Kidney epithelial cell (primary cell): ENCODE results near the gene MYO16. TPM values are rescaled to one million over a fixed set of nuclear protein-coding genes. Genes with fewer than 3 reads are reported as not detected.
"Not testable (repeated sequence)": the region's sequence is repeated elsewhere in the genome, so short reads cannot be mapped to it uniquely, and the experiment has no call there.

Experiments used
- DNase-seq: peaks from one replicate; pipeline ENCODE4 v3.0.0-alpha.2; 2010; ENCODE audit warnings: low read depth
- H3K27me3 ChIP-seq: 2 replicates; pipeline ENCODE4 v1.6.0; 2011; ENCODE audit warnings: low read length; ENCODE audit not compliant: control insufficient read depth, insufficient read depth
- H3K36me3 ChIP-seq: 2 replicates; pipeline ENCODE4 v1.5.1; 2011; ENCODE audit warnings: low read length; ENCODE audit not compliant: control insufficient read depth, insufficient read depth
- H3K4me3 ChIP-seq: 2 replicates; pipeline ENCODE4 v1.5.1; 2011; ENCODE audit warnings: low read depth, mild to moderate bottlenecking, control low read depth, low read length
- total RNA-seq: library from RNA; depleted of rRNA; stranded (reverse); fragments of >200 nt; gene quantifications from 2 replicates; pipeline ENCODE4 v1.2.3, GENCODE V29; 2015
- TF ChIP-seq, protein P1 (sequence below): IDR thresholded peaks from 2 replicates; pipeline ENCODE4 v1.5.1; 2011; ENCODE audit warnings: mild to moderate bottlenecking, moderate library complexity, low read length, control low read depth, inconsistent platforms; ENCODE audit not compliant: insufficient read depth, poor library complexity, severe bottlenecking

Gene MYO16
- total RNA-seq, 1 donor from 2014 or later: 0.38 TPM

DNA sequence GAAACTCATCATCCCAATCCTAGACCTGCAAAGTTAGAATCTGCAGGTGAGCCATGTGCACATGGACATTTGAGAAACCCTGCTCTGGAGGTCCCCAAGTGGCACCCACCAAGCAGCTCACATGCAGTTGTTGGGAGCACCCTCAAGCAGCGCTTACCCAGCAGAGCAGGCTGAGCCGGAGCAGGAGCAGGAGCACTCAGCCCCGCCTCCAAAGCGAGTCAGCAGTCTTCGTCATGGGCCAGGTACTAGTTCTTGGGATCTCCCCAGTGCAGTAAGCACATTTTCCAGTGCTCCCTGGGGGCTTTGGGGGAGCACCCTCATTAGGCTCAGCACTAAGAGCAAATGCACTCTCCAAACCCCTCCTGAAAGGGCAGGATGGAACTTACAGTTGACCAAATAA, 584.3 kb downstream of the MYO16 start:
- DNase-seq: no peak
- no peaks in the 10 kb centered on the region for H3K27me3 ChIP-seq
- H3K4me3 ChIP-seq: no peak overlapping the region
- no peaks in the 10 kb centered on the region for H3K36me3 ChIP-seq
- TF ChIP-seq, protein P1, sequence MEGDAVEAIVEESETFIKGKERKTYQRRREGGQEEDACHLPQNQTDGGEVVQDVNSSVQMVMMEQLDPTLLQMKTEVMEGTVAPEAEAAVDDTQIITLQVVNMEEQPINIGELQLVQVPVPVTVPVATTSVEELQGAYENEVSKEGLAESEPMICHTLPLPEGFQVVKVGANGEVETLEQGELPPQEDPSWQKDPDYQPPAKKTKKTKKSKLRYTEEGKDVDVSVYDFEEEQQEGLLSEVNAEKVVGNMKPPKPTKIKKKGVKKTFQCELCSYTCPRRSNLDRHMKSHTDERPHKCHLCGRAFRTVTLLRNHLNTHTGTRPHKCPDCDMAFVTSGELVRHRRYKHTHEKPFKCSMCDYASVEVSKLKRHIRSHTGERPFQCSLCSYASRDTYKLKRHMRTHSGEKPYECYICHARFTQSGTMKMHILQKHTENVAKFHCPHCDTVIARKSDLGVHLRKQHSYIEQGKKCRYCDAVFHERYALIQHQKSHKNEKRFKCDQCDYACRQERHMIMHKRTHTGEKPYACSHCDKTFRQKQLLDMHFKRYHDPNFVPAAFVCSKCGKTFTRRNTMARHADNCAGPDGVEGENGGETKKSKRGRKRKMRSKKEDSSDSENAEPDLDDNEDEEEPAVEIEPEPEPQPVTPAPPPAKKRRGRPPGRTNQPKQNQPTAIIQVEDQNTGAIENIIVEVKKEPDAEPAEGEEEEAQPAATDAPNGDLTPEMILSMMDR: no peak

DNA sequence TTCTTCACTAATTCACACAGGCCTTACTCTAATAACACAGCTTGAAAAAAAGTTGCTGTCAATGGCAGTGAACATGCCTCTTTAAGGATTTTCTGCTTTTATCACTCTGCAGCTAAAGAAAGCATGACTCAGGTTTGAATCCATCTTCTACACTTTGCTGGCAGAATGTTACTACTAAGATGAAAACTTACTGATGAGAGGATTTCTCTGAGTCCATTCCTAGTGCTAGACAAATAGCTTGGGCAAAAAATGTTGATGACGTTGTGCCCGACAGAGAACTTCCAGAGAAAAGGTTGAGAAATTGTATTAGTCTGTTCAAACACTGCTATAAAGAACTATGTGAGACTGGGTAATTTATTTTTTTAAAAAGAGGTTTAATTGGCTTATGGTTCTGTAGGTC, 585.0 kb downstream of the MYO16 start:
- H3K36me3 ChIP-seq: no peaks in the 10 kb centered on the region
- no peak overlapping the region for H3K4me3 ChIP-seq
- H3K27me3 ChIP-seq: no peaks in the 10 kb centered on the region
- TF ChIP-seq, protein P1: no peak
- no peak for DNase-seq

- no peak overlapping the region for H3K4me3 ChIP-seq
- H3K27me3 ChIP-seq: no peaks in the 10 kb centered on the region
- H3K36me3 ChIP-seq: no peaks in the 10 kb centered on the region
- DNase-seq: no peak
- TF ChIP-seq, protein P1: no peak
Measured at GRCh38 chr13:109215377-109215776, 586.0 kb downstream of the MYO16 start.

DNA sequence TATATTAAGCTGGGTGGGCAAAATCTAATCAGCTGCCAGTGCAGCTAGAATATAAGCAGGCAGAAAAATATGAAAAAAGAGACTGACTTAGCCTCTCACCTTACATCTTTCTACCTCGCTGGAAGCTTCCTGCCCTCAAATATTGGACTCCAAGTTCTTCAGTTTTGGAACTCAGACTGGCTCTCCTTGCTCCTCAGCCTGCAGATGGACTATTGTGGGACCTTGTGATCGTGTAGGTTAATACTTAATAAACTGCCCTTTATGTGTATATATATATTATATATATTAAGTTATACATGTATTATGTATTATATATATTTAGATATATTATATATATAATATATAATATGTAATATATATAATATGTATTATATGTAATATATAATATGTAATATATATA, 588.1 kb downstream of the MYO16 start:
- not testable (repeated sequence) for H3K4me3 ChIP-seq, H3K36me3 ChIP-seq, H3K27me3 ChIP-seq, DNase-seq

DNA sequence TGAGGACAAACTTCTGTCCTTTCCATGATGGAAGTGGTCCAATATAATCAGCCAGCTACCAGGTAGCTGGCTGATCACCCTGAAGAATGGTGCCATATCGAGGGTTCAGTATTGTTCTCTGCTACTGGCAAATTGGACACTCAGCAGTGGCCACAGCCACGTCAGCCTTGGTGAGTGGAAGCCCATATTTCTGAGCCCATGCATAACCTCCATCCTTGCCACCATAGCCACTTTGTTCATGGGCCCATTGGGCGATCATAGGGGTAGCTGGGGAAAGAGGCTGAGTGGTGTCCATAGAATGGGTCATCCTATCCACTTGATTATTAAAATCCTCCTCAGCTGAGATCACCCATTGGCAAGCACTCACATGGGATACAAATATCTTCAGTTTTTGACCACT, 591.2 kb downstream of the MYO16 start:
- Histone ChIP-seq H3K36me3 (no peaks in the 10 kb centered on the region), H3K27me3 (no peaks in the 10 kb centered on the region), H3K4me3 (no peak overlapping the region)
- no peak for DNase-seq
- TF ChIP-seq, protein P1: no peak

DNA sequence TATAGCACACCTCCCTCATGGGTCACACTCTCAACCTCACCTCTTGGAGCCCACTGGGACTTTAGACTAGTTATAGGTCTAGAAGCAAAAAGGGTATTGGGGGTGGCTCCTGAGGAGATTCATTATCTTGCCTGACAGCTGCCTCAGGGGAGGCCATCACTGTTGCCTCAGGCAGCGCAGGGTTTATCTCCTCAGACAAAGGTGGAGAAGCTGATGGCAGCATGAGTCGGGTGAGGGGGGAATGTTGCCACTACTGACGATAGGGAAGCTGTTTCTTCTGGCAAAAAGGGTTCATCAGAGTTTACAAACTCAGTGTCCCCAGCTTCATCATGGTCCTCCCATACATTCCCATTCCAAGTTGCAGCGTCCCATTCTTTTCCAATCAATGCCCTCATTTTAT, 594.6 kb downstream of the MYO16 start:
- TF ChIP-seq, protein P1: no peak
- DNase-seq: no peak
- Histone ChIP-seq H3K27me3 (no peaks in the 10 kb centered on the region), H3K36me3 (no peaks in the 10 kb centered on the region), H3K4me3 (no peak overlapping the region)
